ENCODE results near the gene SLC7A7.
A peak's percentile ranks its signal among the peaks of the same experiment; 100 is the strongest.
"Not testable (repeated sequence)": the region's sequence is repeated elsewhere in the genome, so short reads cannot be mapped to it uniquely, and the experiment has no call there.

SLC7A7 gene

DNA sequence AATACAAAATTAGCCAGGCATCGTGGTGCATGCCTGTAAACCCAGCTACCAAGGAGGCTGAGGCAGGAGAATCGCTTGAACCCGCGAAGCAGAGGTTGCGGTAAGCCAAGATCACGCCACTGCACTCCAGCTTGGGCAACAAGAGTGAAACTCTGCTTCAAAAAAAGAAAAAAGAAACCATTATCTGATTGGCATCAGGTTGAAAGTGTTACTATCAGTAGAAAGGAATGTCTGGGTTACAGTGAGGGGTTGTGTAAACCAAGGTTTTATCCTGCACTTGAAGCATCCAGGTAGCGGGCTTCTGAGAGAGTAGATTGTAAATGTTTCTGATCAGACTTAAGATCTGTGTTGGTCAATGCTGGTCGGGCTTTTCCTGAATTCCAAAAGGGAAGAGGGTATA lies 62.8 kb downstream of the SLC7A7 start:
- no peak for DNase-seq (ENCODE audit: low spot score)

DNA sequence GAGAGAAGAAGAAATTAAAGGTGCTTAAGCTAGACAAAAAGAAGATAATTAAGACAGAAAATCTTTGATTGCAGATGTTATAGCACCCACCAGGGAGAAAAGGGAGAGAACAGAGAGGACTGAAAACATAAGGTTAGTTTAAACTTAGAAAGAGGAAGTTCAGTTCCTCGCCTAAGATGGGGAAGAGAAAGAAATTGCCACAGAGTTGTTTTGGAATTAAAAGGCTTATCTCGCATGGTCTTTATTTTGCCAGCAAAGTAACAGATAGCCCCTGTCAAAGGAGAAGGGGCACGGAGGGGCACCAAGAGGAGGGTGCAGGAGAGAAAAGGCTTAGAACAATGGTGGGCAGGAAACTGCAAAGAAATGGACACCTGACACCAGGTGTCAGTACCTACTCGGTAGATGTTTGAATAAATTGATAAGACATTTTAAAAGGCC lies 66.6 kb downstream of the SLC7A7 start:
- DNase-seq (ENCODE audit: low spot score): no peak

DNA sequence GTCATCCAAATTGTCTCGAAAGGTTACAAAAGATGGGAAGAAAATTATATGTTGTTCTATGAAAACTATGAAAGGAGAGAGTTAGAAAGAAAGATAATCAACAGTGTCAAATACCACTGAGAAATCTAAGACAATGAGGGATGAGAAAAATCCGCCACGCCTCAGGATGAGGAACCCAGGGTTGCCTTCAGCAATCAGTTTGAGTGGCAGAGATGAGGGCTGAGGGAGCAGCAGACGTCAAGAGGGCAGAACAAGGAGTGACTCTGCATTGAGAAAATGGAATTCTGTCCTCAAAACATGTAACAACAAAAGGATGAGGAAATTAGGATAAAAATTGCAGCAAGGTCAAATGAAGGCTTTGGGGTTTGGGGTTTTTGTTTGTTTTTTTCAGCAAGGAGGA lies 67.0 kb downstream of the SLC7A7 start:
- no peak for DNase-seq (ENCODE audit: low spot score)

DNA sequence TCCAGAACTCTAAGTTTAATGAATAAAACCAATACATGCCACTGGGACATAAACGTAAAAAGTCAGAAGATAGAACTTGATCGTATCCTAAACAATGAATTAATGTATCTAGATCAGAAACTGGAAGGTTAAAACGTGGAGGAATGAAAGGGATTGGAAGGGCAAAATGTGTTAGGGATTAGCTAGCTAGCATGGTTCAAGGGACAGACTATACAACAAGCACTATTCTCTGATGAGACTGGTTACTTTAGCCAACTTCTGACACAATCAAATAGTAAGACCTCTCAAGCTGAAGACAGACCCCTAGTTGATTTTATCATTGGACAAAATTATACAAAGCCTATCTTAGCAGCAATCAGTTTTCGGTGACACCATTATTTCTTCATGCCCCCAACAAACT lies 67.5 kb downstream of the SLC7A7 start:
- no peak for DNase-seq (ENCODE audit: low spot score)

DNA sequence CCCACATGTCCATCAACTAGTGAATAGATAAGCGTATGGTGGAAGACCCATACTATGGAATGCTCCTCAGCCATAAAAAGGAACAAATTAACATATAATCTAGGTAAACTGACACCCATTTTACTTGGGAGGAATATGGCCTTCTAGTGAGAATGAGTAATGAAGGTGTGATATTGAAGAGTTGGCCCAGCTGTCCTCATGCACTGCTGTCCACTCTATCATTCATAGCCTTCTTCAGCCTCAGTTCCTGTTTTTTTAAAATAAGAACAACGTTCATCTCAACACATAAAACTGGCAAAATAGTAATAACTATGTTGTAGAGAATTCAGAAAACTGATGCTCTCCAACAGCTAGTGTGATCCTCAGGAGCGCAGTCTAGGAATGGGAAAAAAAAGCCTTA lies 75.2 kb downstream of the SLC7A7 start:
- no peak for DNase-seq (ENCODE audit: low spot score)

DNA sequence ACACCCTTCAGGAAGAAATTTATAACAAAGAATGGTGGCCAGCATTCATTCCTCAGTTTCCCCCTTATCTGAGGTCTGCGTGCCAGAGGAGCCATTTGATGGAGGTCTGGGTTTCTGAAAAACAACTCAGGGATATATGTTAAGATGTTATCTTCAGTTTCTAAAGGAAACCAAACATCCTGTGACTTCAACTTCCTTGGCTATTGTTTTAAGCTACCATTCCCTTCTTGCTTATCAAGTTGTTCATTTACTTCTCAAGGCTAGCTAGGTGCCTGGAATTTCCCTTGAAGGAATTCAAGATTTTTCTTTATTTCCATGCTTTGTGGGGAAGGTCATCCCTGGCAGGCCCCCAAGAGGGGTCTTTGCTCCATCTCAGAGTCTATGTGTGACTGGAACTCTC lies 75.8 kb downstream of the SLC7A7 start:
- DNase-seq (ENCODE audit: low spot score): peak; percentile 49

DNA sequence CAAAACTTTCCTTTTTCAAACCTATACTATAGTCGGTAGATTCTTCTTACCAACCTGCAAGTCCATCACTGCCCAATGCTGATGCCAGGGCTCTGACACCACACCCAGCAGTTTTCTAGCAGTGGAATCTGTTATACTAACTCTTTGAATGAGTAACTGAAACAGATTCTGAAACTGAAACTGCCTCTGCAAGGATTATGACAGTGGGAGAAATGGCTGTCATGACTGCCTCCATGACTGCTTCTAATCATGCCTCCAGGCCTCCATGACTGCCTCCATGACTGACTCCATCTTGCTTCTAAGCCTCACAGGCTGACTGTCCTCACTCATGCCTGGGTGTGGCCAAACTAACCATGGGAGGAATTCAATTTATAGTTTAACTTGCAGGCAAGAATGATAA lies 78.2 kb downstream of the SLC7A7 start:
- DNase-seq (ENCODE audit: low spot score): peak; percentile 14

DNA sequence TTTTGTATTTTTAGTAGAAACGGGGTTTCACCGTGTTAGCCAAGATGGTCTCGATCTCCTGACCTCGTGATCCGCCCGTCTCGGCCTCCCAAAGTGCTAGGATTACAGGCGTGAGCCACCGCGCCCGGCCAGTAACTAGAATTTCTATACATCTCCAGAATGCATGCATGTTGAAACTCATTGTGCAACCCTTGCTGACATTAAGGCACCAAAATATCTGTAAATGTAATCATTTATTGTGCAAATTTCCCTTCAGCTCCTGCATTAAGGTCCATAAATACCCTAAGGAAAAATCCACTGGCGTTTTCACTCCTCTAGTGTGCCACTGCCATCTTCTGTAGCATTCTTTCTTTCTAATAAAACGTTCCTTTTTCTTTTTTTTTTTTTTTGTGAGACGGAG lies 78.9 kb downstream of the SLC7A7 start:
- not testable (repeated sequence) for DNase-seq (ENCODE audit: low spot score)

DNA sequence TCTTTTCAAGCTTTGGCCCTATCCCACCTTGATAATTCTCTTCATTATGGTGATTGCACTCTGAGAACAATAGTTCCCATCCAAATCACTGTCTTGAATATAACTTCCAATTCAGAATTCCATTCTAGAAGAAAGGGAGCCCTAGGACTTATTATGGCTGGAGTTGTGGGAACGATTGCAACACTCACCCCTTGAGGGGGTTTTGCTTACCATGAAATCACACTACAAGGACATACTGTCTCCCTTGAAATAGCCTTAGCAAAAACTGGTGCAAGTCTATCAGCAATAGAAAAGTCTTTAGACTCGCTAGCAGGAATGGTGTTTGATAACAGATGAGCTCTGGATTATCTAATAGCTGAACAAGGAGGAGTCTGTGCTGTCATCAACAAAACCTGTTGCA lies 80.1 kb downstream of the SLC7A7 start:
- DNase-seq (ENCODE audit: low spot score): no peak

DNA sequence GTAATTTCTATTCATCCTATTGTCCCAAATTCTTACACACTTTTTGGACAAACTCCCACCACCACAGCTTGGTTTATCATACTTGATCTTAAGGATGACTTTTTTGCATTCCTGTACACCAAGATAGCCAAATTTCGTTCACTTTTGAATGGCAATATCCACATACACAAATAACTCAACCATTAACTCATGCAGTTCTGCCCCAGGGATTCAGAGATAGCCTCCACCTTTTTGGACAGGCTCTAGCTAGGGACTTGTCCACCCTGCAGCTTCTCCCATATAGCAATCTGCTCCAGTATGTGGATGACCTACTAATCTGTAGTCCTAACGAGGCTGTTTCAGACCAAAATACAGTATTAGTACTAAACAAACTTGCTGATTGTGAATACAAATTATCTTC lies 81.4 kb downstream of the SLC7A7 start:
- no peak for DNase-seq (ENCODE audit: low spot score)

DNA sequence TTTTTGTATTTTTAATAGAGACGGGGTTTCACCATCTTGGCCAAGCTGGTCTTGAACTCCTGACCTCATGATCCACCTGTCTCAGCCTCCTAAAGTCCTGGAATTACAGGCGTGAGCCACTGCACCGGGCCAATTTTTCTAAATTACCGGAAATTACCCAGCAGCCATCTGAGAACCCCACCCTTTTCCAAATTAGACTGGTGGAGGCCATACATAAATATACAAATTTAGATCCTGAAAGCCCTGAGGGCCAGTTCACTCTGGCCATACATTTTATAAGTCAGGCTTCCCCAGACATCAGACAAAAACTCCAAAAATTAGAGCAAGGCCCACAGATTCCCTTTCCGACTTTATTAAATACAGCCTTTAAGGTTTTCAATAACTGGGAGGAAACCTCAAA lies 83.2 kb downstream of the SLC7A7 start:
- not testable (repeated sequence) for DNase-seq (ENCODE audit: low spot score)

DNA sequence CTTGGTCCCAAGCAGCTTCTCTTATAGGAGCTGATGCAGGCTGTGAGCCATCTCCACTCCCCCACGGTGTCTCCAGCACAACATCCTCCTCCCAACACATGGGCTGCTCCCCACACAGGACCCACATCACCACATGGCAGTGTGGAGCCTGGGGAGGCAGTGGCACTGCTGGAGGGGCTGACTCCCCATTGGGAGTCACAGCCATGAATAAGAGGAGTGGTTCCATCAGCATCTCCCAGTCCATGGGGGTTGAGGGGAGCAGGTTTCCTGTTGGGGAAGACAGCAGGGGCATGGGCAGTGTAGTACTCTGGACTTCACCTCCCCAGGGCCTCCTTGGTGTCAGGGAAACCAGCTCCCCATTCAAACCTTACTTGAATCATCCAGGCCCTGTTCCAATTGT lies 89.2 kb downstream of the SLC7A7 start:
- DNase-seq (ENCODE audit: low spot score): no peak

DNA sequence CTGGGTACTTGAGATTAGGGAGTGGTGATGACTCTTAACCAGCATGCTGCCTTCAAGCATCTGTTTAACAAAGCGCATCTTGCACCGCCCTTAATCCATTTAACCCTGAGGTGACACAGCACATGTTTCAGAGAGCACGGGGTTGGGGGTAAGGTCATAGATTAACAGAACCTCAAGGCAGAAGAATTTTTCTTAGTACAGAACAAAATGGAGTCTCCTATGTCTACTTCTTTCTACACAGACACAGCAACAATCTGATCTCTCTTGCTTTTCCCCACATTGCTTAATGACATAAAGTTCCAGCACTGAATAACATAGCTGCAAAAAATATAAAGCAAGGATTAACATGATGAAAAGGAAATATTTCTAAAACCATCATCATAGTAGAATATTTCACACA lies 89.9 kb downstream of the SLC7A7 start:
- not testable (repeated sequence) for DNase-seq (ENCODE audit: low spot score)

DNA sequence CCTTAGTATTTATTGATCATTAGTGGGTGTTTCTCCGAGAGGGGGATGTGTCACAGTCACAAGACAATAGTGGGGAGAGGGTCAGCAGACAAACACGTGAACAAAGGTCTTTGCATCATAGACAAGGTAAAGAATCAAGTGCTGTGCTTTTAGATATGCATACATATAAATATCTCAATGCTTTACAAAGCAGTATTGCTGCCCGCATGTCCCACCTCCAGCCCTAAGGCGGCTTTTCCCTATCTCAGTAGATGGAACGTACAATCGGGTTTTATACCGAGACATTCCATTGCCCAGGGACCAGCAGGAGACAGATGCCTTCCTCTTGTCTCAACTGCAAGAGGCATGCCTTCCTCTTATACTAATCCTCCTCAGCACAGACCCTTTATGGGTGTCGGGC lies 90.4 kb downstream of the SLC7A7 start:
- DNase-seq (ENCODE audit: low spot score): not testable (repeated sequence)

DNA sequence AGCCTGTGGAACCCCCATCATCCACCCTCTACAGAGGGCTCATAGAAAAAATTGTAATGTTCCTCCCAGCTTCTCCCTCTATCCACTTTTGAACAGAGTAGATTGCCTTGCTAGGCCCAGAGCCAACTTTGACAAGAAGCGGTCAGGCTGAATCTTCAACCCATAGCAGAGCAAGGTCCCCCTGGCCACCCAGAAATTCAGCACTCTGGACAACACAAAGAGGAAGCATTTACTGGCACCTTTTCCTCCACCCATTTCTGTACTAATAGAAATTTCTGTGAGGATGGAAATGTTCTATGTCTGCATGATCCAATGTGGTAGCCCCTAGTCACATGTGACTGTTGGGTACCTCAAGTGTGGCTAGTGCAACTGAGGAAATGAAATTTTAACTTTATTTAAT lies 91.4 kb downstream of the SLC7A7 start:
- no peak for DNase-seq (ENCODE audit: low spot score)

Measured in kidney tubule cell (primary cell).